Embryonic facial prominence (tissue), 1 donor: ENCODE data around the gene SLC35G3.
"Not testable (repeated sequence)": the region's sequence is repeated elsewhere in the genome, so short reads cannot be mapped to it uniquely, and the experiment has no call there.

Source experiments
- DNase-seq: peaks from one replicate; pipeline ENCODE4 v3.0.0-alpha.2; 2016; ENCODE audit errors: extremely low spot score

The SLC35G3 gene

GRCh38 chr17:35194001-35194400 lies at the start of gene SLC35G3:
TSS of gene SLC35G3 (minus strand) at chr17:35194393. CDS start at chr17:35194307, 86 bp downstream.
- not testable (repeated sequence) for DNase-seq

- no peak for DNase-seq
These were observed 49.6 kb upstream of the SLC35G3 start for GRCh38 chr17:35243561-35244340.

- DNase-seq, result peak; percentile 72
These were observed 48.8 kb upstream of the SLC35G3 start, which contains the start of gene SLFN5 for GRCh38 chr17:35242805-35243560. TSS of gene SLFN5 (plus strand) at chr17:35243072. CDS start at chr17:35258691, 15,619 bp downstream.

- peak; percentile 40 for DNase-seq
These were observed 48.1 kb upstream of the SLC35G3 start for GRCh38 chr17:35242158-35242804.

- no peak for DNase-seq
These were observed 47.3 kb upstream of the SLC35G3 start for GRCh38 chr17:35241520-35241919.

- DNase-seq, result no peak
These were observed 46.7 kb upstream of the SLC35G3 start for GRCh38 chr17:35240861-35241260.

GRCh38 chr17:35239823-35240222 lies 45.6 kb upstream of the SLC35G3 start:
- no peak for DNase-seq

GRCh38 chr17:35238821-35239220 lies 44.6 kb upstream of the SLC35G3 start:
- no peak for DNase-seq

- no peak for DNase-seq
These were observed 42.6 kb upstream of the SLC35G3 start for GRCh38 chr17:35236821-35237220.

- no peak for DNase-seq
These were observed 41.7 kb upstream of the SLC35G3 start for GRCh38 chr17:35235917-35236316.

GRCh38 chr17:35235289-35235688 lies 41.1 kb upstream of the SLC35G3 start:
- no peak for DNase-seq

GRCh38 chr17:35234315-35234714 lies 40.1 kb upstream of the SLC35G3 start:
- DNase-seq, result not testable (repeated sequence)

GRCh38 chr17:35229638-35230037 lies 35.4 kb upstream of the SLC35G3 start:
- DNase-seq, result no peak

- DNase-seq, result no peak
These were observed 33.4 kb upstream of the SLC35G3 start for GRCh38 chr17:35227546-35227945.

- DNase-seq, result no peak
These were observed 30.2 kb upstream of the SLC35G3 start for GRCh38 chr17:35224436-35224835.

- no peak for DNase-seq
These were observed 28.3 kb upstream of the SLC35G3 start for GRCh38 chr17:35222452-35222851.

- no peak for DNase-seq
These were observed 24.7 kb upstream of the SLC35G3 start for GRCh38 chr17:35218915-35219314.

- no peak for DNase-seq
These were observed 22.9 kb upstream of the SLC35G3 start for GRCh38 chr17:35217107-35217506.

- DNase-seq, result no peak
These were observed 20.6 kb upstream of the SLC35G3 start for GRCh38 chr17:35214631-35215273.

- DNase-seq, result no peak
These were observed 20.0 kb upstream of the SLC35G3 start for GRCh38 chr17:35214192-35214591.

GRCh38 chr17:35213412-35213940 lies 19.3 kb upstream of the SLC35G3 start:
- DNase-seq, result no peak

- no peak for DNase-seq
These were observed 18.5 kb upstream of the SLC35G3 start for GRCh38 chr17:35212668-35213067.
